Measurements from ENCODE around the gene CYP4V2. TPM values are rescaled to one million over a fixed set of nuclear protein-coding genes. Genes with fewer than 3 reads are reported as not detected.

The CYP4V2 gene
- total and polyA plus RNA-seq, 2 donors from 2014 or later = 29.5 to 69.8 TPM

- no peak for TF ChIP-seq CTCF (IDR thresholded peaks at IDR 0.05; ENCODE audit: borderline replicate concordance, extremely low read depth, insufficient read depth)
- FAIRE-seq (no peak), DNase-seq (no peak)
- no peaks in the 10 kb centered on the region for H3K9me3 ChIP-seq (ENCODE audit: control insufficient read depth in 2 of 3, insufficient read depth in 1 of 3, low read length in 3 of 3)
- no peak overlapping the region for H3K4me3 ChIP-seq (ENCODE audit: low read length in 3 of 3)
- H3K36me3 ChIP-seq (ENCODE audit: control insufficient read depth in 2 of 3, insufficient read depth in 3 of 3, low read length in 3 of 3) = peaks cover 0 to 9% (median 0%) of the 10 kb centered on the region in 3 donors
- H3K27ac ChIP-seq (ENCODE audit: low read depth in 2 of 2, low read length in 2 of 2) = no peak overlapping the region
- H3K9ac ChIP-seq (ENCODE audit: low read length in 3 of 3) = no peak overlapping the region
- no peaks in the 10 kb centered on the region for H3K27me3 ChIP-seq (ENCODE audit: control insufficient read depth, insufficient read depth, low read length)
- H3K4me1 ChIP-seq (ENCODE audit: control insufficient read depth in 2 of 3, insufficient read depth in 2 of 3, low read depth in 1 of 3, low read length in 3 of 3) = no peaks in the 10 kb centered on the region
- intact Hi-C loops (cut with DNase I) = no loop called here
These were observed 58.7 kb downstream of the CYP4V2 start for GRCh38 chr4:186249785-186250754.

- Histone ChIP-seq H3K9ac (ENCODE audit: low read length in 3 of 3) (no peak overlapping the region), H3K27me3 (ENCODE audit: control insufficient read depth, insufficient read depth, low read length) (no peaks in the 10 kb centered on the region), H3K4me3 (ENCODE audit: low read length in 3 of 3) (no peak overlapping the region), H3K27ac (ENCODE audit: low read depth in 2 of 2, low read length in 2 of 2) (no peak overlapping the region), H3K4me1 (ENCODE audit: control insufficient read depth in 2 of 3, insufficient read depth in 2 of 3, low read depth in 1 of 3, low read length in 3 of 3) (no peaks in the 10 kb centered on the region), H3K36me3 (ENCODE audit: control insufficient read depth in 2 of 3, insufficient read depth in 3 of 3, low read length in 3 of 3) (peaks cover 0 to 9% (median 0%) of the 10 kb centered on the region in 3 donors), H3K9me3 (ENCODE audit: control insufficient read depth in 2 of 3, insufficient read depth in 1 of 3, low read length in 3 of 3) (no peaks in the 10 kb centered on the region)
- no peak for FAIRE-seq
- DNase-seq = no peak
- no peak for TF ChIP-seq CTCF (IDR thresholded peaks at IDR 0.05; ENCODE audit: borderline replicate concordance, extremely low read depth, insufficient read depth)
- intact Hi-C loops (cut with DNase I) = no loop called here
These were observed 59.4 kb downstream of the CYP4V2 start for GRCh38 chr4:186250760-186251159.

- Histone ChIP-seq H3K4me1 (ENCODE audit: control insufficient read depth in 2 of 3, insufficient read depth in 2 of 3, low read depth in 1 of 3, low read length in 3 of 3) (peaks cover 0 to 1% (median 0%) of the 10 kb centered on the region in 3 donors), H3K4me3 (ENCODE audit: low read length in 3 of 3) (no peak overlapping the region), H3K36me3 (ENCODE audit: control insufficient read depth in 2 of 3, insufficient read depth in 3 of 3, low read length in 3 of 3) (peaks cover 0 to 19% (median 12%) of the 10 kb centered on the region in 3 donors), H3K27me3 (ENCODE audit: control insufficient read depth, insufficient read depth, low read length) (no peaks in the 10 kb centered on the region), H3K9ac (ENCODE audit: low read length in 3 of 3) (no peak overlapping the region), H3K27ac (ENCODE audit: low read depth in 2 of 2, low read length in 2 of 2) (no peak overlapping the region), H3K9me3 (ENCODE audit: control insufficient read depth in 2 of 3, insufficient read depth in 1 of 3, low read length in 3 of 3) (no peaks in the 10 kb centered on the region)
- intact Hi-C loops (cut with DNase I) = no loop called here
- FAIRE-seq = no peak
- no peak for DNase-seq
- no peak for TF ChIP-seq CTCF (IDR thresholded peaks at IDR 0.05; ENCODE audit: borderline replicate concordance, extremely low read depth, insufficient read depth)
These were observed 63.8 kb downstream of the CYP4V2 start for GRCh38 chr4:186255122-186255521.

Measured in kidney (tissue), 14 donors.